Coronary artery (tissue), 2 donors: Measurements from ENCODE around the gene HTR1E.

Source experiments
- DNase-seq: peaks from one replicate; pipeline ENCODE4 v3.0.0-alpha.2; 2017; ENCODE audit warnings: low spot score
- H3K27ac ChIP-seq, 2 donors: fragments of 200-600 bp; sonication (generic); one replicate each; pipeline ENCODE4 v1.5.1; 2016 to 2019
- H3K4me3 ChIP-seq: fragments of 200-600 bp; sonication (generic); 2 replicates; pipeline ENCODE4 v1.5.1; 2016; ENCODE audit warnings: mild to moderate bottlenecking, moderate library complexity
- CTCF ChIP-seq: fragments of 200-600 bp; sonication (generic); IDR thresholded peaks from one replicate; pipeline ENCODE4 v1.5.1; 2019; ENCODE audit warnings: antibody characterized with exemption

HTR1E gene

GRCh38 chr6:87065117-87065516 lies 127.8 kb downstream of the HTR1E start:
- no peak for TF ChIP-seq CTCF

More at GRCh38 chr6:87065117-87065516, 127.8 kb downstream of the HTR1E start:
- no peak overlapping the region for H3K27ac ChIP-seq
- no peak for DNase-seq
- no peak overlapping the region for H3K4me3 ChIP-seq
